OCI-LY3 (cell line): ENCODE results near the gene CREB5.

Experiments
- EZH2phosphoT487 ChIP-seq: fragments of 200-600 bp; shearing (Covaris generic); IDR thresholded peaks from 2 replicates; pipeline ENCODE4 v1.6.1; 2018; ENCODE audit warnings: antibody characterized with exemption, mixed run types, low read depth
- TF ChIP-seq, protein P1 (sequence below): fragments of 200-600, 300-600 bp; sonication (generic); IDR thresholded peaks from 2 replicates; pipeline ENCODE4 v1.5.1; 2014; ENCODE audit warnings: antibody characterized with exemption, low read length, low read depth

DNA sequence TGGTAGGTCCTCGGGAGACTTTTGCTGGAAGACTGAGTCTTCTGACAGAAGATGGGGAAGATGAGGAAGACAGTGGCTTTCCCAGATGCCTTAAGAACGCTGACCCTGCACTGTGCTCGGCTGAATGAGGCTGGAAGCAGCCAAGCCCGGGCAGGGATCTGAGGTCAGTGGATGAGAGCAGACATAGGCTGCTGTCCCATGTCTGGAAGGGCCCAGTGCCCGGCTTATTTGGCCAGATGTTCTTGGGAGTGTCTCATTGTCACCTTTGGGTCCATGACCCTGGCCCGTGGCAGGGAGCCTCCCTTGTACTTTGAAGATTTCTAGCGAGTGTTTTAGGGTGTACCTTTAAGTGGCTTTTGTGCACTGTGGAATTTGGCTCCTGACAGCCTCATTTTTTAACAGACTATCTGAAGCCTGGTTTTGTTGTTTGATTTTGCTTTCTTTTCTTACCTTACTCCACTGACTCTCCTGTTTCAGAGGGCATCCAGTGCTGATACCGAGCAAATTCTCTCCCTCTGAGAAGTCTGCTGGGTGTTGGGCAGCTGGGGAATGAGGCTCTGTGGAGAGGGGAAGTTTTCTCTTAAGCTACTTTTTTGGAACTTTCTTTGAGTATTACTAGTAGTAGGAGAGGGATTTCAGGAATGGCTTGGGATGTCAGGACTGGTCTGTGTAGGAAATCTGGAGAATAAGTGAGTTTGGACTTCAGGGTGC lies 61.4 kb downstream of the CREB5 start:
- TF ChIP-seq, protein P1, sequence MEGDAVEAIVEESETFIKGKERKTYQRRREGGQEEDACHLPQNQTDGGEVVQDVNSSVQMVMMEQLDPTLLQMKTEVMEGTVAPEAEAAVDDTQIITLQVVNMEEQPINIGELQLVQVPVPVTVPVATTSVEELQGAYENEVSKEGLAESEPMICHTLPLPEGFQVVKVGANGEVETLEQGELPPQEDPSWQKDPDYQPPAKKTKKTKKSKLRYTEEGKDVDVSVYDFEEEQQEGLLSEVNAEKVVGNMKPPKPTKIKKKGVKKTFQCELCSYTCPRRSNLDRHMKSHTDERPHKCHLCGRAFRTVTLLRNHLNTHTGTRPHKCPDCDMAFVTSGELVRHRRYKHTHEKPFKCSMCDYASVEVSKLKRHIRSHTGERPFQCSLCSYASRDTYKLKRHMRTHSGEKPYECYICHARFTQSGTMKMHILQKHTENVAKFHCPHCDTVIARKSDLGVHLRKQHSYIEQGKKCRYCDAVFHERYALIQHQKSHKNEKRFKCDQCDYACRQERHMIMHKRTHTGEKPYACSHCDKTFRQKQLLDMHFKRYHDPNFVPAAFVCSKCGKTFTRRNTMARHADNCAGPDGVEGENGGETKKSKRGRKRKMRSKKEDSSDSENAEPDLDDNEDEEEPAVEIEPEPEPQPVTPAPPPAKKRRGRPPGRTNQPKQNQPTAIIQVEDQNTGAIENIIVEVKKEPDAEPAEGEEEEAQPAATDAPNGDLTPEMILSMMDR, result no peak
- TF ChIP-seq EZH2phosphoT487, result no peak
